Measurements from ENCODE around the gene PFN1.

DNA sequence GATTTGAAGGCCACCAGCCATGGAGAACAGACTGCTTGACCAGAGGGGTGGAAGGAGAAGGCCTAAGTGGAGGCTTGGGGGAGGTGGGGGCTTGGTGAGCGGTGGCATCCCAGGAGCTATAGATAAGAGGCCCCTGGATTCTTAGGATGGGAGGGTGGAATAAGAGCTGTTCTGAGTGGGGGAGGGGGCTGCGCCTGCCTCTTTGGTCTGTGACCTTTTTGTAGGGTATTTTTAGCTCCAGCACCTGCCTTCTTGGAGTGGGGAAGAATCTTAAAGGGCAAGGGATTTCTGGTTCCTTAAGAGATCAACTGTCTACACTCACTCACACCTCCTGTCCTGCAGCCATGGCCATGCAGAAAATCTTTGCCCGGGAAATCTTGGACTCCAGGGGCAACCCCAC lies 3.2 kb upstream of the PFN1 start:
- no peak for TF ChIP-seq POLR2A (IDR thresholded peaks at IDR 0.05)
- TF ChIP-seq CTCF (IDR thresholded peaks at IDR 0.05), result no peak
- no peak for TF ChIP-seq EP300 (IDR thresholded peaks at IDR 0.05)
